ENCODE data around the gene ABCF2. TPM values are rescaled to one million over a fixed set of nuclear protein-coding genes. Genes with fewer than 3 reads are reported as not detected.

ABCF2 gene
- polyA plus RNA-seq, 1 of the 3 experiments (the other 2 are of a cell fraction): 75.4 TPM

GRCh38 chr7:151207315-151207714 lies 19.7 kb downstream of the ABCF2 start:
- Histone ChIP-seq H3K4me1 (ENCODE audit: control insufficient read depth in 1 of 2, insufficient read depth in 2 of 2, low read depth in 1 of 2, low read length in 1 of 2) (no peaks in the 10 kb centered on the region), H3F3A (replicated peaks; ENCODE audit: insufficient read depth) (no peaks in the 10 kb centered on the region), H3K36me3 (replicated peaks in 1 of 2; ENCODE audit: control insufficient read depth in 1 of 2, insufficient read depth in 2 of 2, low read length in 1 of 2) (peaks cover 0 to 3% of the 10 kb centered on the region in 2 experiments), H3K4me3 (ENCODE audit: low read depth in 2 of 2, low read length in 1 of 2) (no peak overlapping the region), H3K27me3 (ENCODE audit: insufficient read depth) (peaks cover 44% of the 10 kb centered on the region), H3K79me2 (ENCODE audit: insufficient read depth) (no peaks in the 10 kb centered on the region), H2AFZ (ENCODE audit: low read depth) (no peak overlapping the region), H3K4me2 (no peak overlapping the region), H3K9me3 (no peaks in the 10 kb centered on the region), H3K9ac (no peak overlapping the region), H3K27ac (ENCODE audit: low read depth in 2 of 2, low read length in 1 of 2) (no peak overlapping the region), H3K9me2 (no peaks in the 10 kb centered on the region), H4K20me1 (ENCODE audit: insufficient read depth) (0 out of 2 replicates have a peak, but pooled peaks cover 9% of the 10 kb centered on the region)
- no peak for TF ChIP-seq USF1 (IDR thresholded peaks at IDR 0.05; ENCODE audit: borderline replicate concordance, low read depth)
- TF ChIP-seq NFIC (IDR thresholded peaks at IDR 0.05; ENCODE audit: borderline replicate concordance): no peak
- TF ChIP-seq, protein P1, sequence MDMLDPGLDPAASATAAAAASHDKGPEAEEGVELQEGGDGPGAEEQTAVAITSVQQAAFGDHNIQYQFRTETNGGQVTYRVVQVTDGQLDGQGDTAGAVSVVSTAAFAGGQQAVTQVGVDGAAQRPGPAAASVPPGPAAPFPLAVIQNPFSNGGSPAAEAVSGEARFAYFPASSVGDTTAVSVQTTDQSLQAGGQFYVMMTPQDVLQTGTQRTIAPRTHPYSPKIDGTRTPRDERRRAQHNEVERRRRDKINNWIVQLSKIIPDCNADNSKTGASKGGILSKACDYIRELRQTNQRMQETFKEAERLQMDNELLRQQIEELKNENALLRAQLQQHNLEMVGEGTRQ (IDR thresholded peaks at IDR 0.05; ENCODE audit: borderline replicate concordance, low read depth, low read length): no peak
- no peak for TF ChIP-seq EP300 (IDR thresholded peaks at IDR 0.05; ENCODE audit: borderline replicate concordance in 1 of 2, low read depth in 1 of 2, low read length in 1 of 2)
- no peak for TF ChIP-seq JUND (IDR thresholded peaks at IDR 0.05)
- TF ChIP-seq, protein P2, sequence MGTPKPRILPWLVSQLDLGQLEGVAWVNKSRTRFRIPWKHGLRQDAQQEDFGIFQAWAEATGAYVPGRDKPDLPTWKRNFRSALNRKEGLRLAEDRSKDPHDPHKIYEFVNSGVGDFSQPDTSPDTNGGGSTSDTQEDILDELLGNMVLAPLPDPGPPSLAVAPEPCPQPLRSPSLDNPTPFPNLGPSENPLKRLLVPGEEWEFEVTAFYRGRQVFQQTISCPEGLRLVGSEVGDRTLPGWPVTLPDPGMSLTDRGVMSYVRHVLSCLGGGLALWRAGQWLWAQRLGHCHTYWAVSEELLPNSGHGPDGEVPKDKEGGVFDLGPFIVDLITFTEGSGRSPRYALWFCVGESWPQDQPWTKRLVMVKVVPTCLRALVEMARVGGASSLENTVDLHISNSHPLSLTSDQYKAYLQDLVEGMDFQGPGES (IDR thresholded peaks at IDR 0.05; ENCODE audit: low read depth, low read length): no peak
- TF ChIP-seq POLR2AphosphoS5 (IDR thresholded peaks at IDR 0.05; ENCODE audit: low read depth, low read length): no peak
- no peak for TF ChIP-seq TEAD4 (IDR thresholded peaks at IDR 0.05; ENCODE audit: borderline replicate concordance, insufficient read depth)
- ChIA-PET CTCF (interaction anchor here (0.8 to 1.0 kb wide), 4 partner anchors 37 to 96 kb away, joined by 3 to 4 read pairs (median 3); no protein-coding TSS in a partner anchor), POLR2A (no interaction called here)
- DNase-seq: no peak
- WGBS (ENCODE audit: low lambda C conversion rate): 84% methylated on average over 9 of the region's 9 CpGs

DNA sequence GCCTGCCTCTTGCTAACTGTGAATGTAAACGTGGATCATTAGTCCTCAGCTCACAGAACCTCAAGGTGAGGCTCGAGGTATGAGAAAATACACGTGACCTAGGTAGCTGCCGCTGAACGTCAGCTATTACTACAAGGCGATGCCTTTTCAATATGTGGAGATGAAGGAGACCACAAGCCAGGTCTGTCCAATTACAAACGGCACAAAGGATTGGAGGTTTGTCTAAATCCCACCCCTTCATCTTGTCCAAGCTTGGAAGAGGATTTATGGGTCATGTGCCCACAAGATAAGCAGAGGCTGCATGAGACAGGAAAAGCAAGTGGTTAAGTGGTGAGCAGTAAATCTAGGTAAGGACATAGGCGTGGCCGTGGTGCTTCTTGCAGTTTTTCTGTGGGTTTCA lies 20.1 kb downstream of the ABCF2 start:
- ChIA-PET CTCF (interaction anchor here (0.8 to 1.0 kb wide), 4 partner anchors 39 to 95 kb away, joined by 3 to 4 read pairs (median 4); partner anchors contain the start of gene GBX1), POLR2A (no interaction called here)
- Histone ChIP-seq H3K4me3 (ENCODE audit: low read depth in 2 of 2, low read length in 1 of 2) (no peak overlapping the region), H3K27me3 (ENCODE audit: insufficient read depth) (peaks cover 48% of the 10 kb centered on the region), H4K20me1 (ENCODE audit: insufficient read depth) (0 out of 2 replicates have a peak, but pooled peaks cover 9% of the 10 kb centered on the region), H3K4me1 (ENCODE audit: control insufficient read depth in 1 of 2, insufficient read depth in 2 of 2, low read depth in 1 of 2, low read length in 1 of 2) (no peaks in the 10 kb centered on the region), H3K9ac (no peak overlapping the region), H3K4me2 (no peak overlapping the region), H3F3A (replicated peaks; ENCODE audit: insufficient read depth) (no peaks in the 10 kb centered on the region), H3K27ac (ENCODE audit: low read depth in 2 of 2, low read length in 1 of 2) (no peak overlapping the region), H3K36me3 (replicated peaks in 1 of 2; ENCODE audit: control insufficient read depth in 1 of 2, insufficient read depth in 2 of 2, low read length in 1 of 2) (peaks cover 0 to 3% of the 10 kb centered on the region in 2 experiments), H3K9me3 (no peaks in the 10 kb centered on the region), H3K79me2 (ENCODE audit: insufficient read depth) (no peaks in the 10 kb centered on the region), H2AFZ (ENCODE audit: low read depth) (no peak overlapping the region), H3K9me2 (no peaks in the 10 kb centered on the region)
- 62% methylated on average over 9 of the region's 9 CpGs for WGBS (ENCODE audit: low lambda C conversion rate)
- DNase-seq: no peak
- TF ChIP-seq REST (IDR thresholded peaks at IDR 0.05; ENCODE audit: low read depth, low read length): no peak
- TF ChIP-seq FOXJ3 (CRISPR knock-in tag; IDR thresholded peaks at IDR 0.05): no peak
- TF ChIP-seq NRF1 (IDR thresholded peaks at IDR 0.05; ENCODE audit: low read depth, low read length): no peak
- TF ChIP-seq, protein P1 (IDR thresholded peaks at IDR 0.05; ENCODE audit: borderline replicate concordance, low read depth, low read length): no peak
- no peak for TF ChIP-seq JUND (IDR thresholded peaks at IDR 0.05)
- no peak for TF ChIP-seq EZH2phosphoT487 (IDR thresholded peaks at IDR 0.05; ENCODE audit: borderline replicate concordance, low read depth)
- TF ChIP-seq FOSL2 (IDR thresholded peaks at IDR 0.05; ENCODE audit: borderline replicate concordance, low read depth): no peak
- TF ChIP-seq EP300 (IDR thresholded peaks at IDR 0.05; ENCODE audit: borderline replicate concordance in 1 of 2, low read depth in 1 of 2, low read length in 1 of 2): no peak
- TF ChIP-seq RFX5 (IDR thresholded peaks at IDR 0.05; ENCODE audit: low read length): no peak
- no peak for TF ChIP-seq GATA2 (CRISPR knock-in tag; IDR thresholded peaks at IDR 0.05)
- TF ChIP-seq, protein P3, sequence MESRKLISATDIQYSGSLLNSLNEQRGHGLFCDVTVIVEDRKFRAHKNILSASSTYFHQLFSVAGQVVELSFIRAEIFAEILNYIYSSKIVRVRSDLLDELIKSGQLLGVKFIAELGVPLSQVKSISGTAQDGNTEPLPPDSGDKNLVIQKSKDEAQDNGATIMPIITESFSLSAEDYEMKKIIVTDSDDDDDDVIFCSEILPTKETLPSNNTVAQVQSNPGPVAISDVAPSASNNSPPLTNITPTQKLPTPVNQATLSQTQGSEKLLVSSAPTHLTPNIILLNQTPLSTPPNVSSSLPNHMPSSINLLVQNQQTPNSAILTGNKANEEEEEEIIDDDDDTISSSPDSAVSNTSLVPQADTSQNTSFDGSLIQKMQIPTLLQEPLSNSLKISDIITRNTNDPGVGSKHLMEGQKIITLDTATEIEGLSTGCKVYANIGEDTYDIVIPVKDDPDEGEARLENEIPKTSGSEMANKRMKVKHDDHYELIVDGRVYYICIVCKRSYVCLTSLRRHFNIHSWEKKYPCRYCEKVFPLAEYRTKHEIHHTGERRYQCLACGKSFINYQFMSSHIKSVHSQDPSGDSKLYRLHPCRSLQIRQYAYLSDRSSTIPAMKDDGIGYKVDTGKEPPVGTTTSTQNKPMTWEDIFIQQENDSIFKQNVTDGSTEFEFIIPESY (IDR thresholded peaks at IDR 0.05; ENCODE audit: borderline replicate concordance, low read depth): no peak
- no peak for TF ChIP-seq POLR2AphosphoS5 (IDR thresholded peaks at IDR 0.05; ENCODE audit: low read depth, low read length)
- TF ChIP-seq ELF1 (IDR thresholded peaks at IDR 0.05): no peak

Measured in SK-N-SH (cell line).